Activated CD8-positive, alpha-beta memory T cell treated with anti-CD3 and anti-CD28 coated beads, Interleukin-2, amount 50 U/mL, for 24 hours (primary cell): Measurements from ENCODE around the gene GLI3.

Source experiments
- DNase-seq: peaks from one replicate; pipeline ENCODE4 v3.0.0-alpha.2; 2020; ENCODE audit errors: extremely low read depth

GLI3 gene

DNA sequence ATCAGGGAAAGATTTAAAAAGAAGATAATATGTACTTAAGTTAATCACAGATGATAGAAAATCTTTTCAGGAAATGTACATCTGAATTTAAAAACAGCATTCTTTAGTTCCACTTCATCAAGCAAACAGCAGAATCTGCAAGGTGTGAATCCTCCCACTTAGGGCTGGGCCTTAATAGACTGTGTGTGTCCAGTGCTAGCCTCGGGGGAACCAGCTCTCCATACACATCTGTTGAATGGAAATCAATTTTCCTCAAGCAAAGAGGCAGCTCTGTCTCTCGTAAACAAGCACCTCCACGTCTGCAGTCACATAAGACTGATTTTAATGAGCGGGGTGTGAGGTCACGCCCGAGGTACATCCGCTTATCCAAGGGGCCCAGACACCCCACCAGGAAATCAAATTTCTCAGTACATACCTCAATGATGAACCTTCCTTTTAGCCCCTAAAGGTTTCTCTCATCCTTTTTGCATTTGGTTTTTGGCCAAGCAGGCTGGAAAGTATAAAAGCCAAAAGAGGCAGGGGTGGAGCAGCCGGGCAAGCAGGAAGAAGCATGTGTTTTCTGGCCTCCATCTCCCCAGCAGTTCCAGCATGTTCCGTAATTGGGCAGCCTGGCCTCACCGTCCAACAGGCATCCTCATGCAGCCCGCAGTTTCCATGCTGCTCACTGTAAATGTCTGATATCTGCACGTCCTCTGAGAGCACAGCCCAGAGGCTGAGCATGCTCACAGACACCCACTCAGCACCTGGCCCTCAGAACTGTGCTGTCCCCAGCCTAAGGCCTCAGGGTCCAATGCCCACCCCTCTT is 131.3 kb downstream of the GLI3 start:
- no peak for DNase-seq

GRCh38 chr7:42104694-42105093 is 132.3 kb downstream of the GLI3 start:
- no peak for DNase-seq

GRCh38 chr7:42104231-42104630 is 132.8 kb downstream of the GLI3 start:
- no peak for DNase-seq

GRCh38 chr7:42103456-42103855 is 133.6 kb downstream of the GLI3 start:
- DNase-seq: no peak

- no peak for DNase-seq
Observed at GRCh38 chr7:42103020-42103419, 134.0 kb downstream of the GLI3 start.

GRCh38 chr7:42102301-42102700 is 134.7 kb downstream of the GLI3 start:
- DNase-seq: no peak

DNA sequence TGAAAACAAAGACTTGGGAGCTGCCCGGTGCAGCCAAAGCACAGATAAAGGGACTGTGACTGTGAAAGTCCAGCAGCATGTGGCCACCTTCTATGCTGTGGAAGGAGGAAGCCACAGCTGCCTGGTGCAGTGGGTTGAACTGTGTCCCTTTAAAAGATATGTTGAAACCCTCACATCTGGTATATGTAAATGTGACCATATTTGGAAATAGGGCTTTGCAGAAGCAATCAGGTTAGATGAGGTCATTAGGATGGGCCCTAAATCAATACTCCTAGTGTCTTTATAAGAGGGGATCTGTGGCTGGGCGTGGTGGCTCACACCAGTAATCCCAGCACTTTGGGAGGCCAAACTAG is 136.9 kb downstream of the GLI3 start:
- no peak for DNase-seq

GRCh38 chr7:42099470-42100155 is 137.4 kb downstream of the GLI3 start:
- no peak for DNase-seq

DNA sequence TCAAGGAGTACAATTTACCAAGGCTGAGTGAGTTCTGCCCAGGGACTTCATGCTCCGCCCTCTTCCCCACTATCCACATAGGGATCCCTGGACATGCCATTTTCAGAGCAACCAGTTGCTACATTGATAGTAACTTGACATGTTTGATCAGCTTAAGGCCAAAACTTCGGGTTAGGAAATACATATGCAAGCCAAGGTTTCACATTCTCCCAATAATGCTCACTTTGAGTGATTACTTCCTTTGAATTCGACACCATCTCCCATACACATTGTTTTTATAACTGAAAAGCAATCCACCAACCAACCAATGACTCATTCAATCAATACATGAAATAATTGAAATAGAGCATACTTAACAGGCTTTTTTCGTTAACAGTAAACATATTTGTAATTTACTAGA is 137.9 kb downstream of the GLI3 start:
- DNase-seq: no peak

DNA sequence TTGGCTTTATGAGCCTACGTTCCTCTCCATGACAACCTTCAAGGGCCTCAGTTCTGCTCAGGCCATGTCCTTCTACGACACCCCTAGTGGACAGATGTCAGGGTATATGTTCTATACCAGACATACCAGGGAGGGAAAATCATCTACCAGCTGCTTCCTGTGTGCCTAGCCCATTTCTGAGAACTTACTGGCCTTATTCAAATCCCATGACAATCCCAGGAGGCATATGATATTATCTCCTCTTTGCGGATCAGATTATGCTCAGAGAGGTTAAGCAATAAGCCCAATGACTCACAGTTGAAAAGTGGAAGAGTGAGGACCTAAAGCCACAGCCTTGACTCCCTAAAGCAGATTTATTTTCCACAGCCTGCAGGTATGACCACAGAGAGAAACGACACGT is 139.3 kb downstream of the GLI3 start:
- no peak for DNase-seq

GRCh38 chr7:42096681-42097561 is 140.1 kb downstream of the GLI3 start:
- DNase-seq: no peak

- no peak for DNase-seq
Observed at GRCh38 chr7:42096268-42096667, 140.7 kb downstream of the GLI3 start.

- no peak for DNase-seq
Observed at GRCh38 chr7:42095791-42096190, 141.2 kb downstream of the GLI3 start.

GRCh38 chr7:42093349-42093905 is 143.6 kb downstream of the GLI3 start:
- no peak for DNase-seq

DNA sequence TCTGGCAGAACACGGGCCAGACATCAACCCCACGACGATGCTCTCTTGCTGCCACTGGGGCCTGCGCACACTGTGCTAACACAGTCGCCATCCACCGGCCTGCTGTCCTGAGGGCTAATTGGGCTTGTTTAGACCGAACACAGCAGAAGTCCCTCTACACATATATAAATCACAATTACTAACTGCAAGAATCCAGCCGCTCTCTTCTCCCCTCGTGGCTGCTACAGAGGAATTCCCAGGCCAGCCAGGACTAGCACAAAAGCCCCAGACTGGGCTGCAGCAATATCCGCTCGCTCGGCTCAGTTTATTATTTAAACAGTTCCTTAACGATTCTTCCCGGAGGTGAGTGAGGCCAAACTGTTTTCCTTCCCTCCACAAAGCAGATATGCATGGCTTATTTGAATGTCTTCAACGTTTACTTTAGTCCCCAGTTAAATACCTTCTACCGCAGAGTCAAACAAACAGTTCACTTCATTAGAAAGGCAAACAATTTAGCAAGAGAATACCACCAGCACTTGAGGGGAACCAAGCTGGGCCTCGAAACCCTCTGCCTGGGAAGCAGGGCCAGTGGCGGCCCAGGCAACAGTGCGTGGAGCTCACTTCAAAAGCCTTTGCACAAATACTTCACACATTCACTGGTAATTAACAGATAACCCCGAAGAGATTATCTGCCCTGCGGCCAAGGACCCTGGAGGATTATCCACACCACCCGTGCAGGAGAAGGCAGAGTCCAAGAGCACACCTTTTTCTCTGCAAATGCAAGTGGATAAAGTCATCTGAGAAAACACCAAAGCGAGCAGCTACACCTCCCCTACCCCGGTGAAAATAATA is 145.3 kb downstream of the GLI3 start:
- DNase-seq: no peak

GRCh38 chr7:42090806-42091205 is 146.2 kb downstream of the GLI3 start:
- no peak for DNase-seq

DNA sequence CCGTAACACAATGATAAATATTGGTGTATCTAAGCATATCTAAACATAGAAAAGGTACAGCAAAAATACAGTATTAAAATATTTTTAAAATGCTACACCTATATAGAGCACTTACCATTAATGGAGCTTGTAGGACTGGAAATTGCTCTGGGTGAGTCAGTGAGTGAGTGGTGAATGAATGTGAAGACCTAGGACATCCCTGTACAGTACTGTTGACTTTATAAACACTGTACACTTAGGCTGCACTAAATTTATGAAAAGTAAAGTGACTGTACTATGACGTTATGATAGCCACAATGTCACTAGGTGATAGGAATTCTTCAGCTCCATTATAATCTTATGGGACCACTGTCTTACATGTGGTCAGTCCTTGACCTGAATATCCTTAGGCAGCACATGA is 147.0 kb downstream of the GLI3 start:
- DNase-seq: no peak

DNA sequence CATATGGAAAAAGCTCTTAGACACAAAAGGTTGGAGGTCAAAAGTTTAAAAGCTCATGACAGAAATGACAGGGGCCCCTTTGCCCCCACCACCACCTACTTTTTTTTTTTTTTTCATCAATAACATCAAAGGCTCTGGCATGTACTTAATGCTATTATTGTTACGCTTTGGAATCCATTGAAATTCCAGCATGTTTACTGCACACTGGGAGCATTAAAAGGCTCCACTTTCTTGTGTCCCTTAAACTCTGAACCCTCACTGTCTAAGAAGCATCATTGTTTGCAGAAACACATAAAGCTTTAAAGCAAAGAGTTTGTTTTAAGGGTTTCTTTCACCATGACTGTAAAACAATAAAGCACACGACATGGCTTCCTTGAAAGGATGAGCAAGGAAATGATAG is 149.4 kb downstream of the GLI3 start:
- DNase-seq: no peak

- DNase-seq: no peak
Observed at GRCh38 chr7:42085531-42085930, 151.5 kb downstream of the GLI3 start.

- no peak for DNase-seq
Observed at GRCh38 chr7:42084263-42084662, 152.7 kb downstream of the GLI3 start.

DNA sequence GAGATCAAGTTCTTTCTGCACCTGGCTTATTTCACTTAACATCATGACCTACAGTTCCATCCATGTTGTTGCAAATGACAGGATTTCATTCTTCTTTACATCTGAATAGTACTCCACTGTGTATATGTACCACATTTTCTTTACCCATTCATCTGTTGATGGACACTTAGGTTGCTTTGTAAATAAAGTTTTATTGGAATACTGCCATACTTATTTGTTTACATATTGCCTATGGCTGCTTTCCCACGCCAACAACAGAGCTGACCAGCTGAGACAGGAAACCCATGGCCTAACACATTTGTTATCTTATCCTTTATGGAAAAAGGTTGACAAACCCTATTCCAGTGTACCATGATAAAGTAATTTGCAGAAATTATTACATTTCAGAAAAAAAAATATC is 153.7 kb downstream of the GLI3 start:
- no peak for DNase-seq
